H1 (cell line): ENCODE data around the gene CITED4. TPM values are rescaled to one million over a fixed set of nuclear protein-coding genes. Genes with fewer than 3 reads are reported as not detected.

Experiments used
- BRCA1 ChIP-seq: IDR thresholded peaks from 2 replicates; pipeline ENCODE4 v1.6.1; 2012; ENCODE audit warnings: low read depth, low read length, improper control_type of control experiment
- POLR2A ChIP-seq, 2 experiments: IDR thresholded peaks; 1 replicate in 1 of 2; 2 replicates in 1 of 2; pipeline ENCODE4 v1.6.1; 2011; ENCODE audit warnings: low read depth in 2 of 2, low read length in 2 of 2, mild to moderate bottlenecking in 2 of 2; ENCODE audit errors: control extremely low read depth in 1 of 2
- polyA plus RNA-seq, 7 experiments: library from polyadenylated mRNA; depleted of rRNA in 3 of 7; stranded (reverse) in 5 of 7; unstranded in 2 of 7; fragments of >200 nt in 5 of 7; fragments of 200-250 nt in 2 of 7; gene quantifications; 1 replicate in 5 of 7; 2 replicates in 1 of 7; 4 replicates in 1 of 7; pipeline versions ENCODE4 v1.2.1 to v1.2.3, GENCODE V29; 2011 to 2013; ENCODE audit warnings: missing spikeins in 2 of 7, mixed read lengths in 2 of 7
- total RNA-seq: library from RNA; stranded (reverse); fragmentation: NEBNext Ultra II Directional; extraction: Animal tissue kit (Norgen Biotek cat#: 25700); gene quantifications from 2 replicates; pipeline ENCODE4 v1.2.1, GENCODE V29; 2021
- TF ChIP-seq, protein P1 (sequence below): fragments of 300-600 bp; sonication (generic); IDR thresholded peaks from 2 replicates; pipeline ENCODE4 v1.7.1; 2012; ENCODE audit warnings: low read length, moderate library complexity, mild to moderate bottlenecking, inconsistent platforms; ENCODE audit not compliant: insufficient replicate concordance

Gene CITED4
- total and polyA plus RNA-seq, 2 of the 8 experiments (the other 6 are each of a cell fraction or from before 2014, with no cell fraction given): 5.4 to 16.3 TPM

DNA sequence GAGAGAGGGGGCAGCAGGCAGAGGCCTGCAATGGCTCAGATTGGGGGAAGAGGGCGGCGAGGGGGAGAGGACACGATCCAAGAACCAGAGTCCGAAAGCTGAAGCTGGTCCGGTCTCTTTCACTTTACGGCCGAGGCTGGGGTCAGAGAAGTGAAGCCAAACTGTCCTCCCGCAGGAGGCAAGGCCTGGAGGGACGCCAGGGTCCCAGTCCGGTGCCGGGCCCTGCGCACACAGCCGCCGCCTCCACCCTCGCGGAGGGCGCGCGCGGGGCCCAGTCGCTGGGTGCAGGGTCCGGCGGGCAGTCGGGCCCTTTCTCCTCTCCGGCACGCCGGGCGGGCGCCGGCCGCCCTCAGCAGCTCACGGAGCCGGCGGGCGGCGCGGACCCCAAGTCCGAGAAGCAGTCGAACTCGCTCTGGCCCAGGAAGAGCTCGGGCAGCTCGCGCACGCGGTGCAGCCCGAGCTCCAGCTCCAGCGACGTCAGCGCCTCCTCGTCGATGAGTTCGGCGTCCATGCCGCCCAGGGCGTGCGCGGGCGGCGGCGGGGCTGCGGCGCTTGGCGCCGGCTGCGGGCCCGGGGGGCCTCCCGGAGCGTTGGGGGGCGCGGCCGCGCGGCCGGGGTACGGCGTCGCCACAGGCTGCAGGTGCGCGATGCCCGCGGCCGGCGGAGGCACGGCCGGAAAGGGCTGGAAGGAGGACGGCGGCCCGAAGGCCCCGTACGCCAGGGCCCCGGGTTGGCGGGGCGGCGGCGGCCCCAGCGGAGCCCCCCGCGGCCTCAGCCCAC lies 749 bp downstream of the CITED4 start (continued):
- TF ChIP-seq, protein P1, sequence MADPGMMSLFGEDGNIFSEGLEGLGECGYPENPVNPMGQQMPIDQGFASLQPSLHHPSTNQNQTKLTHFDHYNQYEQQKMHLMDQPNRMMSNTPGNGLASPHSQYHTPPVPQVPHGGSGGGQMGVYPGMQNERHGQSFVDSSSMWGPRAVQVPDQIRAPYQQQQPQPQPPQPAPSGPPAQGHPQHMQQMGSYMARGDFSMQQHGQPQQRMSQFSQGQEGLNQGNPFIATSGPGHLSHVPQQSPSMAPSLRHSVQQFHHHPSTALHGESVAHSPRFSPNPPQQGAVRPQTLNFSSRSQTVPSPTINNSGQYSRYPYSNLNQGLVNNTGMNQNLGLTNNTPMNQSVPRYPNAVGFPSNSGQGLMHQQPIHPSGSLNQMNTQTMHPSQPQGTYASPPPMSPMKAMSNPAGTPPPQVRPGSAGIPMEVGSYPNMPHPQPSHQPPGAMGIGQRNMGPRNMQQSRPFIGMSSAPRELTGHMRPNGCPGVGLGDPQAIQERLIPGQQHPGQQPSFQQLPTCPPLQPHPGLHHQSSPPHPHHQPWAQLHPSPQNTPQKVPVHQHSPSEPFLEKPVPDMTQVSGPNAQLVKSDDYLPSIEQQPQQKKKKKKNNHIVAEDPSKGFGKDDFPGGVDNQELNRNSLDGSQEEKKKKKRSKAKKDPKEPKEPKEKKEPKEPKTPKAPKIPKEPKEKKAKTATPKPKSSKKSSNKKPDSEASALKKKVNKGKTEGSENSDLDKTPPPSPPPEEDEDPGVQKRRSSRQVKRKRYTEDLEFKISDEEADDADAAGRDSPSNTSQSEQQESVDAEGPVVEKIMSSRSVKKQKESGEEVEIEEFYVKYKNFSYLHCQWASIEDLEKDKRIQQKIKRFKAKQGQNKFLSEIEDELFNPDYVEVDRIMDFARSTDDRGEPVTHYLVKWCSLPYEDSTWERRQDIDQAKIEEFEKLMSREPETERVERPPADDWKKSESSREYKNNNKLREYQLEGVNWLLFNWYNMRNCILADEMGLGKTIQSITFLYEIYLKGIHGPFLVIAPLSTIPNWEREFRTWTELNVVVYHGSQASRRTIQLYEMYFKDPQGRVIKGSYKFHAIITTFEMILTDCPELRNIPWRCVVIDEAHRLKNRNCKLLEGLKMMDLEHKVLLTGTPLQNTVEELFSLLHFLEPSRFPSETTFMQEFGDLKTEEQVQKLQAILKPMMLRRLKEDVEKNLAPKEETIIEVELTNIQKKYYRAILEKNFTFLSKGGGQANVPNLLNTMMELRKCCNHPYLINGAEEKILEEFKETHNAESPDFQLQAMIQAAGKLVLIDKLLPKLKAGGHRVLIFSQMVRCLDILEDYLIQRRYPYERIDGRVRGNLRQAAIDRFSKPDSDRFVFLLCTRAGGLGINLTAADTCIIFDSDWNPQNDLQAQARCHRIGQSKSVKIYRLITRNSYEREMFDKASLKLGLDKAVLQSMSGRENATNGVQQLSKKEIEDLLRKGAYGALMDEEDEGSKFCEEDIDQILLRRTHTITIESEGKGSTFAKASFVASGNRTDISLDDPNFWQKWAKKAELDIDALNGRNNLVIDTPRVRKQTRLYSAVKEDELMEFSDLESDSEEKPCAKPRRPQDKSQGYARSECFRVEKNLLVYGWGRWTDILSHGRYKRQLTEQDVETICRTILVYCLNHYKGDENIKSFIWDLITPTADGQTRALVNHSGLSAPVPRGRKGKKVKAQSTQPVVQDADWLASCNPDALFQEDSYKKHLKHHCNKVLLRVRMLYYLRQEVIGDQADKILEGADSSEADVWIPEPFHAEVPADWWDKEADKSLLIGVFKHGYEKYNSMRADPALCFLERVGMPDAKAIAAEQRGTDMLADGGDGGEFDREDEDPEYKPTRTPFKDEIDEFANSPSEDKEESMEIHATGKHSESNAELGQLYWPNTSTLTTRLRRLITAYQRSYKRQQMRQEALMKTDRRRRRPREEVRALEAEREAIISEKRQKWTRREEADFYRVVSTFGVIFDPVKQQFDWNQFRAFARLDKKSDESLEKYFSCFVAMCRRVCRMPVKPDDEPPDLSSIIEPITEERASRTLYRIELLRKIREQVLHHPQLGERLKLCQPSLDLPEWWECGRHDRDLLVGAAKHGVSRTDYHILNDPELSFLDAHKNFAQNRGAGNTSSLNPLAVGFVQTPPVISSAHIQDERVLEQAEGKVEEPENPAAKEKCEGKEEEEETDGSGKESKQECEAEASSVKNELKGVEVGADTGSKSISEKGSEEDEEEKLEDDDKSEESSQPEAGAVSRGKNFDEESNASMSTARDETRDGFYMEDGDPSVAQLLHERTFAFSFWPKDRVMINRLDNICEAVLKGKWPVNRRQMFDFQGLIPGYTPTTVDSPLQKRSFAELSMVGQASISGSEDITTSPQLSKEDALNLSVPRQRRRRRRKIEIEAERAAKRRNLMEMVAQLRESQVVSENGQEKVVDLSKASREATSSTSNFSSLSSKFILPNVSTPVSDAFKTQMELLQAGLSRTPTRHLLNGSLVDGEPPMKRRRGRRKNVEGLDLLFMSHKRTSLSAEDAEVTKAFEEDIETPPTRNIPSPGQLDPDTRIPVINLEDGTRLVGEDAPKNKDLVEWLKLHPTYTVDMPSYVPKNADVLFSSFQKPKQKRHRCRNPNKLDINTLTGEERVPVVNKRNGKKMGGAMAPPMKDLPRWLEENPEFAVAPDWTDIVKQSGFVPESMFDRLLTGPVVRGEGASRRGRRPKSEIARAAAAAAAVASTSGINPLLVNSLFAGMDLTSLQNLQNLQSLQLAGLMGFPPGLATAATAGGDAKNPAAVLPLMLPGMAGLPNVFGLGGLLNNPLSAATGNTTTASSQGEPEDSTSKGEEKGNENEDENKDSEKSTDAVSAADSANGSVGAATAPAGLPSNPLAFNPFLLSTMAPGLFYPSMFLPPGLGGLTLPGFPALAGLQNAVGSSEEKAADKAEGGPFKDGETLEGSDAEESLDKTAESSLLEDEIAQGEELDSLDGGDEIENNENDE: no peak
- TF ChIP-seq BRCA1 (no peak), POLR2A (IDR thresholded peaks at IDR 0.05; ENCODE audit: control extremely low read depth in 1 of 2, low read depth in 2 of 2, low read length in 2 of 2) (no peak; a peak in 1 of 3 replicates)
- TF ChIP-seq, all 59 proteins: peak for 12
